Measurements from ENCODE around the gene PCSK4. TPM values are rescaled to one million over a fixed set of nuclear protein-coding genes. Genes with fewer than 3 reads are reported as not detected.

The PCSK4 gene
- total RNA-seq, 1 donor from 2014 or later, result 0.96 TPM

- no peak for DNase-seq (ENCODE audit: low spot score)
Observed at GRCh38 chr19:1472231-1473084, 17.7 kb downstream of the PCSK4 start.

DNA sequence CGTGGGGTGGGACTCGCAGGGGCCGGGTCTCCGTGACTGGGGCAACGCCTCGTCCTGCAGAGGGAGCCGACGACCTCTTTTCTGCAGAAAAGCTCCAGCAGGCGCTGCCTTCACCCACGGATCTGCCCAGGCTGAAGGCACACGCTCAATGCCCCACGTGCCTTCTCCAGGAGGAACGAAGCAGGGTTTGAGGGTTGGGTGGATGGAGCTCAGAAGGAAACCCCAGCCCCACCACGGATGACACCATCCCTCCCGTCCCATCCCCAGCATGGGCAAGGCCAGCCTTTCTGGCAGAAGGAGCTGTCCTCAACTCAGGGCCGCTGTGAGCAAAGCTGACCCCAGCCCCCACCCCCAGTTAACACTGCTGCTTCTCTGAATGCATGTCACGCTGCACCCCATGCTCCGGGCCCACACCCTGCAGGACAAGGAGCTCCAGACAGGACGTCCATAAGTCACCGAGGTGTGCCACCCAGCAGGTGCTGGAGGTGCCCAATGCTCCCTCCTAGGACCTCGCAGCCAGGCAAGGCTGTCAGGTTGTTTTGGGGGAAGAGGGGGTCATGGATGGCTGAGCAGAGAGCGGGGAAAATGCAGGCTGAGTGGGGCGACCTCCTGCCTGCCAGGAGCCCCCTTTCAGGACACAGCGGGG is 18.5 kb downstream of the PCSK4 start:
- no peak for DNase-seq (ENCODE audit: low spot score)

DNA sequence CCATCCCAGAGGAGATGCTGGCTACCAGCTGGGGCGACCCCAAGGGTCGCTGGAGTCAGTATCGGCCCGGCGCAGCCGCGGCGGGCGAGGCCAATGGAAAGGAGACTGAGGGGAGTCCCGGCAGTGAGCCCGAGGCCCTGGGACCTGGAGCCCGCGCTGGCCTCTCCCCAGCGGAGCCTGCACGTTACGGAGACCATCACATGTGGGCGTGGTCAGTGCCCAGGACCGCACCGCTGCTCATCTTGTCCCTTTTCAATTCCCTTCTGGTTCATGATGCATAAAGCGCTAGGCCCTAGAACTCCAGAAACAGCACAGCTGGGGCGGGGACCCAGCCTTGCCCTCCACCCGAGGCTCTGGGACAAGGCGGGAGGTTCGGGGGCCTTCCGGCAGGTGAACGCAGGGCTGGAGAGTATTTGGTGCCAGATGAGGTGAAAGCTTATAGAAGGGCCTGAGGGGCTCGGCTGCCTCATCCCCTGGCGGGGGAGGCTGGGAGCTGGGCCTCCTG is 19.1 kb downstream of the PCSK4 start:
- no peak for DNase-seq (ENCODE audit: low spot score)

DNA sequence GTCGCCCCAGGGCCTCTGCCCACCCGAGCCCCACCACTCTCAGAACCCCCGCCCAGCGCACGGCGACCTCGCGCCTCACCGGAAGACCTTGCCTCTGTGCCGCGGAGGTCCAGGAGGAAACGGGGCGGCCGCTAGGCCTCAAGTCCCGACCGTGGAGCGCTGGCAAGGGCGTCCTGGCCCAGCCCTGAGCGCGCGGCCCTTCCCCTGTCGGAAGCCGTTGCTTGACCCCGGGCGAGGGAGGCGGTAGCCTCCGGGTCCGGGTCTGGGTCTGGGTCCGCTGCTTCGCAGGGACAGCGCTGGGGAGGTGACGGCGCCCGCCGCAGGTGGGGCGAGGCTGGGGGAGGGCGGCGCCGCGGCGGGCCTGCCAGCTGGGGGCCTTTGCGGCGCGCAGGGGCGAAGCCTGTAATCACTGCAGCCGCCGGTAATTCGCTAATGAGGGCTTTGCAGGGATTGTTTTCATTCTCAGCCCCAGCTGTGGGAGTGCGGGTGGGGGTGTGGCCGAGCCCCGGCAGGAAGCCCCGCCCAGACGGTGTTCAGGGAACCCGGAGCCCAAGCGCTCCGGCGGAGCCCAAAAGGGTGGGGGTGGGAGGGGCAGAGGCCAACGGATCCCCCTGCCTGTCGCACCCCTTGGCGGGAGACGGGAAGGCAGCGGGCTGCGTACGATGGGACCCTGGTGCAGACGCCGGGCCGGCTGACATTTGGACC is 19.7 kb downstream of the PCSK4 start:
- no peak for DNase-seq (ENCODE audit: low spot score)

GRCh38 chr19:1470055-1470304 is 20.2 kb downstream of the PCSK4 start:
- no peak for DNase-seq (ENCODE audit: low spot score)

- no peak for DNase-seq (ENCODE audit: low spot score)
Observed at GRCh38 chr19:1469255-1470054, 20.7 kb downstream of the PCSK4 start.

DNA sequence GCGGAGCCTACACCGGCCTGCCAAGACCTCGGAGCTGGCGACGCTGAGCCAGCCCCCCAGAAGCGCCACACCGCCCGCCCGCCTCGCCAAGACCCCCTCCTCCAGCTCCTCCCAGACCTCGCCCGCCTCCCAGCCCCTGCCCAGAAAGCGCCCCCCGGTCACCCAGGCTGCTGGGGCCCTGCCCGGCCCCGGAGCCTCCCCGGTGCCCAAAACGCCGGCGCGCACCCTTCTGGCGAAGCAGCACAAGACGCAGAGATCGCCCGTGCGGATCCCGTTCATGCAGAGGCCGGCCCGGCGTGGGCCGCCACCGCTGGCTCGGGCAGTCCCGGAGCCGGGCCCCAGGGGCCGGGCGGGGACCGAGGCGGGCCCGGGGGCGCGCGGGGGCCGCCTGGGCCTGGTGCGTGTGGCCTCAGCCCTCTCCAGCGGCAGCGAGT is 21.3 kb downstream of the PCSK4 start:
- no peak for DNase-seq (ENCODE audit: low spot score)

GRCh38 chr19:1468274-1468820 is 21.8 kb downstream of the PCSK4 start:
- DNase-seq (ENCODE audit: low spot score), result no peak

DNA sequence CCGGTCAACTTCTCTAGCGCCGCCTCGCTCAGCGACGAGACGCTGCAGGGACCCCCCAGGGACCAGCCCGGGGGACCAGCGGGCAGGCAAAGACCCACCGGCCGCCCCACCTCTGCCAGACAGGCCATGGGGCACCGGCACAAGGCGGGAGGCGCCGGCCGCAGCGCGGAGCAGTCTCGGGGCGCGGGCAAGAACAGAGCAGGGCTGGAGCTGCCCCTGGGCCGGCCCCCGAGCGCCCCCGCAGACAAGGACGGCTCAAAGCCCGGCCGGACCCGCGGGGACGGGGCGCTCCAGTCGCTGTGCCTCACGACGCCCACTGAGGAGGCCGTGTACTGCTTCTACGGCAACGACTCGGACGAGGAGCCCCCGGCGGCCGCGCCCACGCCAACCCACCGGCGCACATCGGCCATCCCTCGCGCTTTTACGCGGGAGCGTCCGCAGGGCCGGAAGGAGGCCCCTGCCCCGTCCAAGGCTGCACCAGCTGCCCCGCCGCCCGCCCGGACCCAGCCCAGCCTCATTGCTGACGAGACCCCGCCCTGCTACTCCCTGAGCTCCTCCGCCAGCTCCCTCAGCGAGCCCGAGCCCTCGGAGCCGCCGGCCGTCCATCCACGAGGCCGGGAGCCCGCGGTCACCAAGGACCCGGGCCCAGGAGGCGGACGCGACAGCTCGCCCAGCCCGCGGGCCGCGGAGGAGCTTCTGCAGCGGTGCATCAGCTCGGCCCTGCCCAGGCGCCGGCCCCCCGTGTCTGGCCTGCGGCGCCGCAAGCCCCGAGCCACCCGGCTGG is 22.5 kb downstream of the PCSK4 start:
- no peak for DNase-seq (ENCODE audit: low spot score)

DNA sequence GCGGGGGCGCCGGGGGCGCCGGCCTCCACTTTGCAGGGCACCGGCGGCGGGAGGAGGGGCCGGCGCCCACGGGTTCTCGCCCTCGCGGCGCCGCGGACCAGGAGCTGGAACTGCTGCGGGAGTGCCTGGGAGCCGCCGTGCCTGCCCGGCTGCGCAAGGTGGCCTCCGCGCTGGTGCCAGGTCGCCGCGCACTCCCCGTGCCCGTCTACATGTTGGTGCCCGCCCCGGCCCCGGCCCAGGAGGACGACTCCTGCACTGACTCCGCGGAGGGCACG is 23.0 kb downstream of the PCSK4 start:
- DNase-seq (ENCODE audit: low spot score), result no peak

DNA sequence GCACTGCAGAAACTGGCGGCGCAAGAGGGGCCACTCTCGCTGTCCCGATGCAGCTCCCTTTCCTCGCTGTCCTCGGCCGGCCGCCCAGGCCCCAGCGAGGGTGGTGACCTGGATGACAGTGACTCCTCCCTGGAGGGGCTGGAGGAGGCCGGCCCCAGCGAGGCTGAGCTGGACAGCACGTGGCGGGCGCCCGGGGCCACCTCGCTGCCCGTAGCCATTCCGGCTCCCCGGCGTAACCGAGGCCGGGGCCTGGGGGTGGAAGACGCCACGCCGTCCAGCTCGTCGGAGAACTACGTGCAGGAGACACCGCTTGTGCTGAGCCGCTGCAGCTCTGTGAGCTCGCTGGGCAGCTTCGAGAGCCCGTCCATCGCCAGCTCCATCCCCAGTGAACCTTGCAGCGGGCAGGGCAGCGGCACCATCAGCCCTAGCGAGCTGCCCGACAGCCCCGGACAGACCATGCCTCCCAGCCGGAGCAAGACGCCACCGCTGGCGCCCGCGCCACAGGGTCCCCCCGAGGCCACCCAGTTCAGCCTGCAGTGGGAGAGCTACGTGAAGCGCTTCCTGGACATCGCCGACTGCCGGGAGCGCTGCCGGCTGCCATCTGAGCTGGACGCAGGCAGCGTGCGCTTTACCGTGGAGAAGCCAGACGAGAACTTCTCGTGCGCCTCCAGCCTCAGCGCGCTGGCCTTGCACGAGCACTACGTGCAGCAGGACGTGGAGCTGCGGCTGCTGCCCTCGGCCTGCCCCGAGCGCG is 23.5 kb downstream of the PCSK4 start:
- DNase-seq (ENCODE audit: low spot score), result no peak

- DNase-seq (ENCODE audit: low spot score), result no peak
Observed at GRCh38 chr19:1466018-1466460, 24.1 kb downstream of the PCSK4 start.

GRCh38 chr19:1465191-1466016 is 24.7 kb downstream of the PCSK4 start:
- no peak for DNase-seq (ENCODE audit: low spot score)

- DNase-seq (ENCODE audit: low spot score), result no peak
Observed at GRCh38 chr19:1461862-1462261, 28.3 kb downstream of the PCSK4 start.

DNA sequence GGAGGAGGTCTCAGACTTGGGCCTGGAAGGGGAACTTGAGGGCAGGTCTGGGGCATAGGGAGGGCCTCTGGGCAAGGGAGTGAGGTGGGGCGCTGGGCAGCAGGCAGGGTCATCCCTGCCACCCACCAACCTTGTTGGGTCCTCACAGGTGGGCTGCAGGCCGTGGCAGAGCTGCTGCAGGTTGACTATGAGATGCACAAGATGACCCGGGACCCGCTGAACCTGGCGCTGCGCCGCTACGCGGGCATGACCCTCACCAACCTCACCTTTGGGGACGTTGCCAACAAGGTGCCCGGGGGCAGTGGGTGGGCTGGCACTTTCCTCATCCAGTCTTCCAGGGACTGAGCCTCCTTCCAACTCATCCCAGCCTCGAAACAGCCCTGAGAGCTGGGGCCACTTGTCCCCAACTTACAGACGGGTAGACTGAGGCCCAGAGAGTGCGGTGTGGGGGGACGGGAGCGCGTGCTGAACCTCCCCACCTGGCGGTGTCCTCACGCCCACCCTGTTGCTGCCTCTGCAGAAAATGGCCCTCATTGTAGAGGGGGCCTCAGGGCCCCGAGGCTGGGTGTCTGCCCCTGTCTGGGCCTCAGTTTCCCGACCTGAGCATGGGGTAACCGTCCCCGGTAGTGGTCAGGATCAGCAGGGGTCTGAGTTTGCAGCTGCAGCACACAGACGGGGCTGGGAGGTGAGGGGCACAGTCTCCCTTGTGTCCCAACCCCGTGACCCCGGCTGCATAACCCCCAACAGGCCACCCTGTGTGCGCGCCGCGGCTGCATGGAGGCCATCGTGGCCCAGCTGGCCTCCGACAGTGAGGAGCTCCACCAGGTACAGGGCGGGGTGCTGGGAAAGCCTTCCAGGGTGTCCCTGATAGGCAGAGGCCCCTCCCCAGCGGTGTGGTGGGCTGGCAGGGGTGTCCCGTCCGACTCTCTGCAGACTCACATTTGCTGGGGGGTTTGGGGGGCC is 29.8 kb downstream of the PCSK4 start:
- DNase-seq (ENCODE audit: low spot score), result no peak

DNA sequence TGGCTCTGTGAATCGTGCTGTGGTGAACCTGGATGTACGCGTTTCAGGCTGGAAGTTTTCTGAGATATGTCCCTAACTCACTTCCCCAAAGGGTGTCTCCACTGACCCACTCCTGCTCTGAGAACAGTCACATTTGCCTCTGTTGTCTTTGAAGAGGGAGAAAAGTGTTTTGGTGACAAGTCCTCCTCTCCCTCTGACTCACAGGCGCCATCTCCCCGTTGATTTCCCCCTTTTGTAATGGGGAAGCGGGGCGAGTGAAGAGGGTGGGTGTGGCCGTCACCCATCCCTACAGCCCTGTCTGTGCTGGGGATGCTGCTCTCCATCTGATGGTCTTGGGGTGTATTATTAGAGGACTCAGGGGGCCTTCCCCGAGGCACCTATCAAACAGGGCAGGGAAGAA is 30.7 kb downstream of the PCSK4 start:
- no peak for DNase-seq (ENCODE audit: low spot score)

DNA sequence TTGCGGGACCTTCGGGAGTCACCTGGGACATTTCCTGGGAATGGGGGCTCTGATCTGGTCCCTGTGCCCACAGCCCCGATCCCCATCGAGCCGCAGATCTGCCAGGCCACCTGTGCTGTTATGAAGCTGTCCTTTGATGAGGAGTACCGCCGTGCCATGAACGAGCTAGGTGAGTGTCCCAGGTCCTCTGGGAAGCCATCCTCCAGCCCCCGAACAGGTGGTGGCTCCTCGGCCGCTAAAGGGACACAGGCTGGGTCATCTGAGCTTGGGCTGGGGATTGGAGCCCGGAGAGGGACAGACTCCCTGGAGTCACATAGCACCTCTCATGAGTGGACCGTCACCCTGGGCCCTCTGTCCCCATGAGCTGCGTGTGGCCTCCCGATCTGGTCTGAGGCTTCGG is 32.3 kb downstream of the PCSK4 start:
- DNase-seq (ENCODE audit: low spot score), result no peak

Measured in mesenteric fat pad (tissue), 1 donor.